ENCODE data around the gene MIA2.

- TF ChIP-seq GATA2 (IDR thresholded peaks at IDR 0.05; ENCODE audit: low read depth, low read length) (no peak), GATA3 (IDR thresholded peaks at IDR 0.05; ENCODE audit: low read depth, low read length) (no peak)
Observed at GRCh38 chr14:39230416-39231035, 3.2 kb upstream of the MIA2 start.
